ENCODE results near the gene POFUT1.

DNA sequence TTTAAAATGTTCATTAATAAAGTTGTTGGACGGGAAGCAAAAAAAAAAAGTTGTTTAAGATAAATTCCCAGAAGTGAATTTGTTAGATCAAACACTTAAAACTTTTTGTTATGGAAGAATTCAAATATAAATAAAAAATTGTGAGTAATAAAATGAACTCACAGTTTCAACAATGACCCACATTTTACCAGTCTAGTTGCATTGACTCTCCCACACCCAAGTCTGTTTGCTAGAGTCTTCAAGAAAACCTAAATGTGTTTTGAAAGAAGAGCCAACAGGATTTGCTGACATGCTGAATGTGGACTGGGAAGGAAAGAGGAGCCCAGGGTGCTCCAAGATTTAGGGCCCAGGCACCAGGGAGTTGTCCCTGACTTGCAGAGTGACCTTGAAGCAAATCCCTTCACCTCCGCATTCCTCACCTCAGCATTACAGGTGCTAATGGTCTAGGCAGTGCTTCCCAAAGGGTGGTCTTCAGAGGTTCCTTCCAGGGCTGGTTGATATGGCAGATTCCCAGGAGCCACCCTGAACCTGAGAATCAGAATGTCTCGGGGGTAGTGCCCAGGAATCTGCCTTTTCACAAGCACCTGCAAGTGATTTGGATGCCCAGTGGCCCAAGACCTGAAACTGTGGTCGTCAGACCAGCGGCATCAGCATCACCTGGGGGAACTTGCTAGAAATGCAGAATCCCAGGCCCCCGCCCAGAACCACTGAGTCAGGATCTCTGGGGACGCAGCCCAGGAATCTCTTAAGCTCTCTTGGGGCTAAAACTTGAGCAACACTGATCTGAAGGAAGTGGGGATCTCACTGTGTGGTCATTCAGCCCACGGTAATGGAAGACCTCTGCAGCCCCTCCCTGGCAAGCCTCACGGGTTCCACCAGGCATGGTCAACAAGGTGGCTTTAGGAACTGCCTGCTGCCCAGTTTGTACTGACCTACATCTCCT, 31.1 kb downstream of the POFUT1 start:
- TF ChIP-seq, protein P1, sequence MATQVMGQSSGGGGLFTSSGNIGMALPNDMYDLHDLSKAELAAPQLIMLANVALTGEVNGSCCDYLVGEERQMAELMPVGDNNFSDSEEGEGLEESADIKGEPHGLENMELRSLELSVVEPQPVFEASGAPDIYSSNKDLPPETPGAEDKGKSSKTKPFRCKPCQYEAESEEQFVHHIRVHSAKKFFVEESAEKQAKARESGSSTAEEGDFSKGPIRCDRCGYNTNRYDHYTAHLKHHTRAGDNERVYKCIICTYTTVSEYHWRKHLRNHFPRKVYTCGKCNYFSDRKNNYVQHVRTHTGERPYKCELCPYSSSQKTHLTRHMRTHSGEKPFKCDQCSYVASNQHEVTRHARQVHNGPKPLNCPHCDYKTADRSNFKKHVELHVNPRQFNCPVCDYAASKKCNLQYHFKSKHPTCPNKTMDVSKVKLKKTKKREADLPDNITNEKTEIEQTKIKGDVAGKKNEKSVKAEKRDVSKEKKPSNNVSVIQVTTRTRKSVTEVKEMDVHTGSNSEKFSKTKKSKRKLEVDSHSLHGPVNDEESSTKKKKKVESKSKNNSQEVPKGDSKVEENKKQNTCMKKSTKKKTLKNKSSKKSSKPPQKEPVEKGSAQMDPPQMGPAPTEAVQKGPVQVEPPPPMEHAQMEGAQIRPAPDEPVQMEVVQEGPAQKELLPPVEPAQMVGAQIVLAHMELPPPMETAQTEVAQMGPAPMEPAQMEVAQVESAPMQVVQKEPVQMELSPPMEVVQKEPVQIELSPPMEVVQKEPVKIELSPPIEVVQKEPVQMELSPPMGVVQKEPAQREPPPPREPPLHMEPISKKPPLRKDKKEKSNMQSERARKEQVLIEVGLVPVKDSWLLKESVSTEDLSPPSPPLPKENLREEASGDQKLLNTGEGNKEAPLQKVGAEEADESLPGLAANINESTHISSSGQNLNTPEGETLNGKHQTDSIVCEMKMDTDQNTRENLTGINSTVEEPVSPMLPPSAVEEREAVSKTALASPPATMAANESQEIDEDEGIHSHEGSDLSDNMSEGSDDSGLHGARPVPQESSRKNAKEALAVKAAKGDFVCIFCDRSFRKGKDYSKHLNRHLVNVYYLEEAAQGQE (IDR thresholded peaks at IDR 0.05), result no peak
- TF ChIP-seq CEBPB (IDR thresholded peaks at IDR 0.05) (no peak), SMC3 (IDR thresholded peaks at IDR 0.05) (no peak), ZC3H11A (IDR thresholded peaks at IDR 0.05) (no peak), HOXB13 (CRISPR knock-in tag; IDR thresholded peaks at IDR 0.05; ENCODE audit: low read depth) (no peak)
- TF ChIP-seq, protein P2, sequence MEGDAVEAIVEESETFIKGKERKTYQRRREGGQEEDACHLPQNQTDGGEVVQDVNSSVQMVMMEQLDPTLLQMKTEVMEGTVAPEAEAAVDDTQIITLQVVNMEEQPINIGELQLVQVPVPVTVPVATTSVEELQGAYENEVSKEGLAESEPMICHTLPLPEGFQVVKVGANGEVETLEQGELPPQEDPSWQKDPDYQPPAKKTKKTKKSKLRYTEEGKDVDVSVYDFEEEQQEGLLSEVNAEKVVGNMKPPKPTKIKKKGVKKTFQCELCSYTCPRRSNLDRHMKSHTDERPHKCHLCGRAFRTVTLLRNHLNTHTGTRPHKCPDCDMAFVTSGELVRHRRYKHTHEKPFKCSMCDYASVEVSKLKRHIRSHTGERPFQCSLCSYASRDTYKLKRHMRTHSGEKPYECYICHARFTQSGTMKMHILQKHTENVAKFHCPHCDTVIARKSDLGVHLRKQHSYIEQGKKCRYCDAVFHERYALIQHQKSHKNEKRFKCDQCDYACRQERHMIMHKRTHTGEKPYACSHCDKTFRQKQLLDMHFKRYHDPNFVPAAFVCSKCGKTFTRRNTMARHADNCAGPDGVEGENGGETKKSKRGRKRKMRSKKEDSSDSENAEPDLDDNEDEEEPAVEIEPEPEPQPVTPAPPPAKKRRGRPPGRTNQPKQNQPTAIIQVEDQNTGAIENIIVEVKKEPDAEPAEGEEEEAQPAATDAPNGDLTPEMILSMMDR (IDR thresholded peaks at IDR 0.05), result no peak

All from A549 (cell line).